Hepatic stellate cell (primary cell): ENCODE results near the gene PCDHA11.
"Not testable (repeated sequence)": the region's sequence is repeated elsewhere in the genome, so short reads cannot be mapped to it uniquely, and the experiment has no call there.

ENCODE experiments used
- DNase-seq: peaks from one replicate; pipeline ENCODE4 v3.0.0; 2011; ENCODE audit warnings: low spot score

Gene PCDHA11

GRCh38 chr5:140849831-140850634, 18.7 kb upstream of the PCDHA11 start:
- DNase-seq: not testable (repeated sequence)

DNA sequence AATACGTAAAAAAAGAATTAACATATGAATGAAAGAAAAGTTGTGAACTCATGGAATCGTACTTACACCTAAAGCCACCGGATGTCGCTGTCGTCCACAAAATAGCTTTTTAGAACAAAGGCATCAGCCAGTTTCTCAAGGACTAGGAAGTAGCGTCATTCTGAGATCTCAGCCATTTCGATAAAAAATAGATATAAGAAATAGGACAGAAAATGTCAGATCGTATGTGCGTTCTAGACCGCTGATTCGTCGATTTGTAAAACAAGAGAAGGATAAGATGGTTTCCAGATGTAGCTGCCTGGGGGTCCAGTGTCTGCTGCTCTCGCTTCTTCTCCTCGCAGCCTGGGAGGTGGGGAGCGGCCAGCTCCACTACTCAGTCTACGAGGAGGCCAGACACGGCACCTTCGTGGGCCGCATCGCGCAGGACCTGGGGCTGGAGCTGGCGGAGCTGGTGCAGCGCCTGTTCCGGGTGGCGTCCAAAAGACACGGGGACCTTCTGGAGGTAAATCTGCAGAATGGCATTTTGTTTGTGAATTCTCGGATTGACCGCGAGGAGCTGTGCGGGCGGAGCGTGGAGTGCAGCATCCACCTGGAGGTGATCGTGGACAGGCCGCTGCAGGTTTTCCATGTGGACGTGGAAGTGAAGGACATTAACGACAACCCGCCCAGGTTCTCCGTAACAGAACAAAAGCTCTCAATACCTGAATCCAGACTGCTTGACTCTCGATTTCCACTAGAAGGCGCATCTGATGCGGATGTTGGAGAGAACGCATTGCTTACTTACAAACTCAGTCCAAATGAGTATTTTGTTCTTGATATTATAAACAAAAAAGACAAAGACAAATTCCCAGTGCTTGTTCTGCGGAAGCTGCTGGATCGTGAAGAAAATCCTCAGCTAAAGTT, 12.7 kb upstream of the PCDHA11 start, which contains the start of gene PCDHA10:
Gene PCDHA10 (plus strand): TSS at position 126 of the 903 bp plus-strand sequence. CDS start 152 bp downstream, at position 278.
- no peak for DNase-seq

DNA sequence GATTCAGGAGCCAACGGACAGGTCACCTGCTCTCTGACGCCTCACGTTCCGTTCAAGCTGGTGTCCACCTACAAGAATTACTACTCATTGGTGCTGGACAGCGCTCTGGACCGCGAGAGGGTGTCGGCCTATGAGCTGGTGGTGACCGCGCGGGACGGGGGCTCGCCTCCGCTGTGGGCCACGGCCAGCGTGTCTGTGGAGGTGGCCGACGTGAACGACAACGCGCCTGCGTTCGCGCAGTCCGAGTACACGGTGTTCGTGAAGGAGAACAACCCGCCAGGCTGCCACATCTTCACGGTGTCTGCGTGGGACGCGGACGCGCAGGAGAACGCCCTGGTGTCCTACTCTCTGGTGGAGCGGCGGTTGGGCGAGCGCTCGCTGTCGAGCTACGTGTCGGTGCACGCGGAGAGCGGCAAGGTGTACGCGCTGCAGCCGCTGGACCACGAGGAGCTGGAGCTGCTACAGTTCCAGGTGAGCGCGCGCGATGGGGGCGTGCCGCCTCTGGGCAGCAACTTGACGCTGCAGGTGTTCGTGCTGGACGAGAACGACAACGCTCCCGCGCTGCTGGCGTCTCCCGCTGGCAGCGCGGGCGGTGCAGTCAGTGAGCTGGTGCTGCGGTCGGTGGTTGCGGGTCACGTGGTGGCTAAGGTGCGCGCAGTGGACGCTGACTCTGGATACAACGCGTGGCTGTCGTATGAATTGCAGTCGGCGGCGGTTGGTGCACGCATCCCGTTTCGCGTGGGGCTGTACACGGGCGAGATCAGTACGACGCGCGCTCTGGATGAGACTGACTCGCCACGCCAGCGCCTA, 11.4 kb upstream of the PCDHA11 start:
- DNase-seq: no peak

DNA sequence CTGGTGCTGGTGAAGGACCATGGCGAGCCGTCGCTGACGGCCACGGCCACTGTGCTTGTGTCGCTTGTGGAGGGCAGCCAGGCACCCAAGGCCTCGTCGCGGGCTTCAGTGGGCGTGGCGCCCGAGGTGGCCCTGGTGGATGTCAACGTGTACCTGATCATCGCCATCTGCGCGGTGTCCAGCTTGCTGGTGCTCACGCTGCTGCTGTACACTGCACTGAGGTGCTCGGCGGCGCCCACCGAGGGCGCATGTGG, 10.8 kb upstream of the PCDHA11 start:
- DNase-seq: no peak

- DNase-seq: no peak
Measured at GRCh38 chr5:140862441-140863295, 6.1 kb upstream of the PCDHA11 start.

DNA sequence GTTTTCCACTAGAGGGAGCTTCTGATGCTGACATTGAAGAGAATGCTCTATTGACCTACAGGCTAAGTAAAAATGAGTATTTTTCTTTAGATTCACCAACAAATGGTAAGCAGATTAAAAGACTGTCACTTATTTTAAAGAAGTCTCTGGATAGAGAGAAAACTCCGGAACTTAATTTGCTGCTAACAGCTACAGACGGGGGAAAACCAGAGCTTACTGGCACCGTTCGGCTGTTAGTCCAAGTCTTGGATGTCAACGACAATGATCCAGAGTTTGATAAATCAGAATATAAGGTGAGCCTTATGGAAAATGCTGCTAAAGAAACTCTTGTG, 764 bp downstream of the PCDHA11 start:
- DNase-seq: no peak

DNA sequence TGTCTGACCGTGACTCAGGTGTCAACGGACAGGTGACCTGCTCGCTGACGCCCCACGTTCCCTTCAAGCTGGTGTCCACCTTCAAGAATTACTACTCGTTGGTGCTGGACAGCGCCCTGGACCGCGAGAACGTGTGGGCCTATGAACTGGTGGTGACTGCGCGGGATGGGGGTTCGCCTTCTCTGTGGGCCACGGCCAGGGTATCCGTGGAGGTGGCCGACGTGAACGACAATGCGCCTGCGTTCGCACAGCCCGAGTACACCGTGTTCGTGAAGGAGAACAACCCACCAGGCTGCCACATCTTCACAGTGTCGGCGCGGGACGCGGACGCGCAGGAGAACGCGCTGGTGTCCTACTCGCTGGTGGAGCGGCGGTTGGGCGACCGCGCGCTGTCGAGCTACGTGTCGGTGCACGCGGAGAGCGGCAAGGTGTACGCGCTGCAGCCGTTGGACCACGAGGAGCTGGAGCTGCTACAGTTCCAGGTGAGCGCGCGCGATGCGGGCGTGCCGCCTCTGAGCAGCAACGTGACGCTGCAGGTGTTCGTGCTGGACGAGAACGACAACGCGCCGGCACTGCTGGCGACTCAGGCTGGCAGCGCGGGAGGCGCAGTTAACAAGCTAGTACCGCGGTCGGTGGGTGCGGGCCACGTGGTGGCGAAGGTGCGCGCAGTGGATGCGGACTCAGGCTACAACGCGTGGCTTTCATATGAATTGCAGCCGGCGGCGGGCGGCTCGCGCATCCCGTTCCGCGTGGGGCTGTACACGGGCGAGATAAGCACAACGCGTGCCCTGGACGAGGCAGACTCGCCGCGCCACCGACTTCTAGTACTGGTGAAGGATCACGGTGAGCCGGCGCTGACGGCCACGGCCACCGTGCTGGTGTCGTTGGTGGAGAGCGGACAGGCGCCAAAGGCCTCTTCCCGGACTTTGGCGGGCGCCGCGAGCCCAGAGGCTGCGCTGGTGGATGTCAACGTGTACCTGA, 1.8 kb downstream of the PCDHA11 start:
- no peak for DNase-seq

GRCh38 chr5:140875085-140876065, 6.6 kb downstream of the PCDHA11 start, which contains the start of gene PCDHA12:
TSS of gene PCDHA12 (plus strand) at chr5:140875308. CDS start at chr5:140875473, 165 bp downstream.
- no peak for DNase-seq

DNA sequence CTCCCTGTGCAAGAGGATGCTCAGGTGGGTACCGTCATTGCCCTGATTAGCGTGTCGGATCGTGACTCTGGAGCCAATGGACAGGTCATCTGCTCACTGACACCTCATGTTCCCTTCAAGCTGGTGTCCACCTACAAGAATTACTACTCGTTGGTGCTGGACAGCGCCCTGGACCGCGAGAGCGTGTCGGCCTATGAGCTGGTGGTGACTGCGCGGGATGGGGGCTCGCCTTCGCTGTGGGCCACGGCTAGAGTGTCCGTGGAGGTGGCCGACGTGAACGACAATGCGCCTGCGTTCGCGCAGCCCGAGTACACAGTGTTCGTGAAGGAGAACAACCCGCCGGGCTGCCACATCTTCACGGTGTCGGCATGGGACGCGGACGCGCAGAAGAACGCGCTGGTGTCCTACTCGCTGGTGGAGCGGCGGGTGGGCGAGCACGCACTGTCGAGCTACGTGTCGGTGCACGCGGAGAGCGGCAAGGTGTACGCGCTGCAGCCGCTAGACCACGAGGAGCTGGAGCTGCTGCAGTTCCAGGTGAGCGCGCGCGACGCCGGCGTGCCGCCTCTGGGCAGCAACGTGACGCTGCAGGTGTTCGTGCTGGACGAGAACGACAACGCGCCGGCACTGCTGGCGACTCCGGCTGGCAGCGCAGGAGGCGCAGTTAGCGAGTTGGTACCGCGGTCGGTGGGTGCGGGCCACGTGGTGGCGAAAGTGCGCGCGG, 7.9 kb downstream of the PCDHA11 start:
- DNase-seq: not testable (repeated sequence)

GRCh38 chr5:140877262-140877581, 8.5 kb downstream of the PCDHA11 start:
- DNase-seq: no peak

- no peak for DNase-seq
Measured at GRCh38 chr5:140881889-140882590, 13.3 kb downstream of the PCDHA11 start, which contains the start of gene PCDHA13. TSS of gene PCDHA13 (plus strand) at chr5:140882124. CDS start at chr5:140882269, 145 bp downstream.

DNA sequence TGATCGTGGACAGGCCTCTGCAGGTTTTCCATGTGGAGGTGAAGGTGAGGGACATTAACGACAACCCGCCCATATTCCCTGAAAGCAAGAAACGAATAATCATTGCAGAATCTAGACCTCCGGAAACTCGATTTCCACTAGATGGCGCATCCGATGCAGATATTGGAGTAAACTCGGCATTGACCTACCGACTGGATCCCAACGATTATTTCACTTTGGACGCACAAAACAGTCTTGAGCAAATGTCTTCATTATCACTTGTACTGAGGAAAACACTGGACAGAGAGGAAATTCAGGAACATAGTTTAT, 13.8 kb downstream of the PCDHA11 start:
- DNase-seq: no peak

DNA sequence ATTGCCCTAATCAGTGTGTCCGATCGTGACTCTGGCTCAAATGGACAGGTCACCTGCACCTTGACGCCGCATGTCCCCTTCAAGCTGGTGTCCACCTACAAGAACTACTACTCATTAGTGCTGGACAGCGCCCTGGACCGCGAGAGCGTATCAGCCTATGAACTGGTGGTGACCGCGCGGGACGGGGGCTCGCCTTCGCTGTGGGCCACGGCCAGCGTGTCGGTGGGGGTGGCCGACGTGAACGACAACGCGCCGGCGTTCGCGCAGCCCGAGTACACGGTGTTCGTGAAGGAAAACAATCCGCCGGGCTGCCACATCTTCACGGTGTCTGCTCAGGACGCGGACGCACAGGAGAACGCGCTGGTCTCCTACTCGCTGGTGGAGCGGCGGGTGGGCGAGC, 14.6 kb downstream of the PCDHA11 start:
- no peak for DNase-seq

- no peak for DNase-seq
Measured at GRCh38 chr5:140883927-140884697, 15.4 kb downstream of the PCDHA11 start.

GRCh38 chr5:140916325-140916724, 47.6 kb downstream of the PCDHA11 start:
- no peak for DNase-seq
